ENCODE data around the gene OR56B4.

The OR56B4 gene

DNA sequence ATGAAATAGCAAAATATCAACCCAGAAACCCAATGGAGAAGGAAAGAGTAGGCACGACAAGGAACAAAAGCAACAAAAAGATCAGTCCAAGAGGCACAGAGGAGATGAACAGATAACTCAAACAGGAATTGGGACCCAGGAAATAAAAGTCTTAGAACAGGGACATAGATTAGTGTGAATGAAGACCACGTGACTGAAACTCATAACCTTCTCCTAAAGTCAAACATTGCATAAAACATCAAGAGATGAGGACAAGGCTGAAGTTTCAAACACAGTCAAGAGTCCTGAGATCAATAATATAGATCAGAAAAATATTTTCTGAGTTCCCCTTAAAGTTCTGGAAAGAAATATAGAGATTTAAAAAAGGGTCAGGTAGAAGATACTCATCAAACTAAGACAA is 24.4 kb upstream of the OR56B4 start:
- TF ChIP-seq, protein P1, sequence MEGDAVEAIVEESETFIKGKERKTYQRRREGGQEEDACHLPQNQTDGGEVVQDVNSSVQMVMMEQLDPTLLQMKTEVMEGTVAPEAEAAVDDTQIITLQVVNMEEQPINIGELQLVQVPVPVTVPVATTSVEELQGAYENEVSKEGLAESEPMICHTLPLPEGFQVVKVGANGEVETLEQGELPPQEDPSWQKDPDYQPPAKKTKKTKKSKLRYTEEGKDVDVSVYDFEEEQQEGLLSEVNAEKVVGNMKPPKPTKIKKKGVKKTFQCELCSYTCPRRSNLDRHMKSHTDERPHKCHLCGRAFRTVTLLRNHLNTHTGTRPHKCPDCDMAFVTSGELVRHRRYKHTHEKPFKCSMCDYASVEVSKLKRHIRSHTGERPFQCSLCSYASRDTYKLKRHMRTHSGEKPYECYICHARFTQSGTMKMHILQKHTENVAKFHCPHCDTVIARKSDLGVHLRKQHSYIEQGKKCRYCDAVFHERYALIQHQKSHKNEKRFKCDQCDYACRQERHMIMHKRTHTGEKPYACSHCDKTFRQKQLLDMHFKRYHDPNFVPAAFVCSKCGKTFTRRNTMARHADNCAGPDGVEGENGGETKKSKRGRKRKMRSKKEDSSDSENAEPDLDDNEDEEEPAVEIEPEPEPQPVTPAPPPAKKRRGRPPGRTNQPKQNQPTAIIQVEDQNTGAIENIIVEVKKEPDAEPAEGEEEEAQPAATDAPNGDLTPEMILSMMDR (IDR thresholded peaks at IDR 0.05; ENCODE audit: low read depth, low read length) = no peak
- TF ChIP-seq, protein P2, sequence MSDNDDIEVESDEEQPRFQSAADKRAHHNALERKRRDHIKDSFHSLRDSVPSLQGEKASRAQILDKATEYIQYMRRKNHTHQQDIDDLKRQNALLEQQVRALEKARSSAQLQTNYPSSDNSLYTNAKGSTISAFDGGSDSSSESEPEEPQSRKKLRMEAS (IDR thresholded peaks at IDR 0.05; ENCODE audit: low read depth, low read length) = no peak
- no peak for TF ChIP-seq MYC (IDR thresholded peaks at IDR 0.05; ENCODE audit: low read depth, low read length)
- no peak for TF ChIP-seq POLR2A (IDR thresholded peaks at IDR 0.05; ENCODE audit: extremely low read depth, insufficient read length)
- H3K4me3 ChIP-seq (ENCODE audit: low read depth, low read length) = no peak overlapping the region
- DNase-seq (ENCODE audit: low read depth) = no peak

DNA sequence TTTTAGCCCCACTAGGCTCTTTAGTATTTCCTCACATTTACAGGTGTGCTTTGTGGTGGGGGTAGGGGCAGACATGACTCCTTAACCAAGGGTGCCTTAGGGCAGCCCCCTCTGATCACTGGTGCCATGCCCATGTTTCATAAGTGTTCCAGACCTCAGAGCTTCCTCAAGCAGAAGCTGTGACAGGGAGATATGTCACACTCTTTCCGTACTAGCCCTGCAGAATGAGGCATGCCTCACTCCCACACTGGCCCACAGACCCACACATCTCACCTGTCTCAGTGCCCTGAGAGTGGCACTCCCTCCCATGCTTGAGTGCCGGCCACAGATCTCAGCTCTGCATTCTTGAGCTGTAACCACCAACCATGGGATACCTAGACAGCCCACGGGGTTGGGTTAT is 22.9 kb upstream of the OR56B4 start:
- H3K4me3 ChIP-seq (ENCODE audit: low read depth, low read length) = no peak overlapping the region
- TF ChIP-seq, protein P2 (IDR thresholded peaks at IDR 0.05; ENCODE audit: low read depth, low read length) = no peak
- no peak for TF ChIP-seq POLR2A (IDR thresholded peaks at IDR 0.05; ENCODE audit: extremely low read depth, insufficient read length)
- no peak for DNase-seq (ENCODE audit: low read depth)

DNA sequence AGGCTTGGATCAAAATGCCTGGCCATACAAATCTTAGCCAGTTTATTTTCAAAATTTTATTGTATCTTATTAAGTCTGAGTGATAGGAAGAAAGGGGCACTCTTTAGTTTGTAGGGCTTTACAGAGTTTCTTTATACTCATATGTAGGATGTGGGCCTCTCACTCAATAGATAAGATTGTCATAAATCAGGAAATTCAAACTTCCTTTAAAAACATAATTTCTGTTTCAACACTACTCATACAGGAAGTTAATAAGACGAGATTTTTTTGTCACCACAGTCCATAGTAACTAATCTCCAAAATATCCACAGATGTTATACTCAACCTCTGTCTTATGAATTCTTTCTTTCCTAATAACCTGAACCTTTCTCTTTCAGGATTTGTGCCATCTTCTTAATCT is 13.3 kb upstream of the OR56B4 start:
- no peak overlapping the region for H3K4me3 ChIP-seq (ENCODE audit: low read depth, low read length)
- TF ChIP-seq, protein P2 (IDR thresholded peaks at IDR 0.05; ENCODE audit: low read depth, low read length) = no peak
- TF ChIP-seq, protein P1 (IDR thresholded peaks at IDR 0.05; ENCODE audit: low read depth, low read length) = no peak
- TF ChIP-seq MYC (IDR thresholded peaks at IDR 0.05; ENCODE audit: low read depth, low read length) (no peak), POLR2A (IDR thresholded peaks at IDR 0.05; ENCODE audit: extremely low read depth, insufficient read length) (no peak)
- no peak for DNase-seq (ENCODE audit: low read depth)

DNA sequence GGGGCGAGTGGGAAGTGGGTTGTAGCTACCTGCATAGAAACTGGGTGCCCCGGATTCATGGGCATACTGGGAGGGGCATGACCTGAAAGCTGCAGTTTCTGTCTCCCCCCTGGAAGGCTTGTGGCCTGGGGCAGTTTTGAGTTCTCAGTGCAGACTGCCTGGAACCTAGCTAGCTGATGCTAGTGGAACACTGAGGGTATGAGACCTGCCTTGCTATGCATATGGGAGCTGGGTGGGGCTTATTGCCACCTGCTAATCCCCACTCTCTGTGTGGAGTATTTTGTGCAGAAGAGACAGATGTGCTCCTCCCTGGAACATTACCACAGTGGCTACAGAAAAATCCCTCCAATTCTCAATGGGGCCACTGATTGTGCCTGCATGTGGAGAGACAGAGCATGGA is 11.7 kb upstream of the OR56B4 start:
- TF ChIP-seq, protein P2 (IDR thresholded peaks at IDR 0.05; ENCODE audit: low read depth, low read length) = no peak
- TF ChIP-seq MYC (IDR thresholded peaks at IDR 0.05; ENCODE audit: low read depth, low read length) (no peak), POLR2A (IDR thresholded peaks at IDR 0.05; ENCODE audit: extremely low read depth, insufficient read length) (no peak)
- TF ChIP-seq, protein P1 (IDR thresholded peaks at IDR 0.05; ENCODE audit: low read depth, low read length) = no peak
- no peak for DNase-seq (ENCODE audit: low read depth)
- no peak overlapping the region for H3K4me3 ChIP-seq (ENCODE audit: low read depth, low read length)

DNA sequence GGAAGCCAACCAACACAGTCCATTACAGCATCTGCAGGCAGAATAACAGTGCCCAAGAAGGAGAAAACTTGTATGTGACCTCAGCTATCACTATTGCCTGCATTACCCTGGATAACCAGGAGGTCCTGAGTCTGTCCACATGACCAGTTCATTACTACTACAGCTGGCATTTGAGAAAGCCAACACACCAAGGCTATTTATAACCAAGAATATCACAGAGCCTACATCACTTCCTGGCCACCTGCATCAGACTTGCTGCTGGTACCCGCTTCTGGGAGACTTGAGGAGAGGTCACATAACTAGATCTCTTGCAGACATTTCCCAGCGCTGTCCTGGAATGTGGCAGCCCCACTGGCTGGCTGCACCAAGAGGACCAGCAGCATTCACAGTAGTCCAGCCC is 11.1 kb upstream of the OR56B4 start:
- DNase-seq (ENCODE audit: low read depth) = no peak
- no peak overlapping the region for H3K4me3 ChIP-seq (ENCODE audit: low read depth, low read length)
- TF ChIP-seq, protein P1 (IDR thresholded peaks at IDR 0.05; ENCODE audit: low read depth, low read length) = no peak
- TF ChIP-seq, protein P2 (IDR thresholded peaks at IDR 0.05; ENCODE audit: low read depth, low read length) = no peak
- TF ChIP-seq MYC (IDR thresholded peaks at IDR 0.05; ENCODE audit: low read depth, low read length) (no peak), POLR2A (IDR thresholded peaks at IDR 0.05; ENCODE audit: extremely low read depth, insufficient read length) (no peak)

DNA sequence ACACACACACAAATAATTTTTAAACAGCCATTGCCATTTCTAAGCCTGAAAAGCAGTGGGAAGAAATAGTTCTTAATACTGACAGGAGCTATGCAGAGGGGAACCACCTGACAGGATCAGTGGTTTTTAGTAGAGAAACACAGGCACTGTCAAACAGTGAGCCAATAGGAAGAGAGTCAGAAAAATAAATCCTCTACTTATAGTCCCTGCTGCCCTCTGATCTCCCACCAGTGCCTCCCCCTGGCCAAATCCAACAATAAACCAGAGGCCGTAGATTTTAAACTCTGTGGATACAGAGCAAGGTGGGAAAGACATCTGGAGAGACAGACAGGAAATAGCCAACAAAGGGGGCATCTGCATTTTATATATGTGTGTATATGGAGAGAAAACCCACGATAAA is 7.9 kb upstream of the OR56B4 start:
- TF ChIP-seq MYC (IDR thresholded peaks at IDR 0.05; ENCODE audit: low read depth, low read length) = no peak
- TF ChIP-seq, protein P2 (IDR thresholded peaks at IDR 0.05; ENCODE audit: low read depth, low read length) = no peak
- TF ChIP-seq, protein P1 (IDR thresholded peaks at IDR 0.05; ENCODE audit: low read depth, low read length) = no peak
- TF ChIP-seq POLR2A (IDR thresholded peaks at IDR 0.05; ENCODE audit: extremely low read depth, insufficient read length) = no peak
- H3K4me3 ChIP-seq (ENCODE audit: low read depth, low read length) = no peak overlapping the region
- DNase-seq (ENCODE audit: low read depth) = no peak
